ENCODE results near the gene CILP2.

CILP2 gene

GRCh38 chr19:19549804-19550464, 11.9 kb downstream of the CILP2 start:
- no peak for DNase-seq (ENCODE audit: low read depth)
- TF ChIP-seq, protein P1, sequence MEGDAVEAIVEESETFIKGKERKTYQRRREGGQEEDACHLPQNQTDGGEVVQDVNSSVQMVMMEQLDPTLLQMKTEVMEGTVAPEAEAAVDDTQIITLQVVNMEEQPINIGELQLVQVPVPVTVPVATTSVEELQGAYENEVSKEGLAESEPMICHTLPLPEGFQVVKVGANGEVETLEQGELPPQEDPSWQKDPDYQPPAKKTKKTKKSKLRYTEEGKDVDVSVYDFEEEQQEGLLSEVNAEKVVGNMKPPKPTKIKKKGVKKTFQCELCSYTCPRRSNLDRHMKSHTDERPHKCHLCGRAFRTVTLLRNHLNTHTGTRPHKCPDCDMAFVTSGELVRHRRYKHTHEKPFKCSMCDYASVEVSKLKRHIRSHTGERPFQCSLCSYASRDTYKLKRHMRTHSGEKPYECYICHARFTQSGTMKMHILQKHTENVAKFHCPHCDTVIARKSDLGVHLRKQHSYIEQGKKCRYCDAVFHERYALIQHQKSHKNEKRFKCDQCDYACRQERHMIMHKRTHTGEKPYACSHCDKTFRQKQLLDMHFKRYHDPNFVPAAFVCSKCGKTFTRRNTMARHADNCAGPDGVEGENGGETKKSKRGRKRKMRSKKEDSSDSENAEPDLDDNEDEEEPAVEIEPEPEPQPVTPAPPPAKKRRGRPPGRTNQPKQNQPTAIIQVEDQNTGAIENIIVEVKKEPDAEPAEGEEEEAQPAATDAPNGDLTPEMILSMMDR (conservative IDR thresholded peaks at IDR 0.05; ENCODE audit: low read length) = no peak
- H3K4me3 ChIP-seq (ENCODE audit: low read length) = no peak overlapping the region

GRCh38 chr19:19550485-19550929, 12.4 kb downstream of the CILP2 start:
- TF ChIP-seq, protein P1 (conservative IDR thresholded peaks at IDR 0.05; ENCODE audit: low read length) = no peak
- peak; percentile 73 for DNase-seq (ENCODE audit: low read depth)
- no peak overlapping the region for H3K4me3 ChIP-seq (ENCODE audit: low read length)

GRCh38 chr19:19550972-19551852, 13.1 kb downstream of the CILP2 start:
- TF ChIP-seq, protein P1 (conservative IDR thresholded peaks at IDR 0.05; ENCODE audit: low read length) = no peak
- DNase-seq (ENCODE audit: low read depth) = no peak

DNA sequence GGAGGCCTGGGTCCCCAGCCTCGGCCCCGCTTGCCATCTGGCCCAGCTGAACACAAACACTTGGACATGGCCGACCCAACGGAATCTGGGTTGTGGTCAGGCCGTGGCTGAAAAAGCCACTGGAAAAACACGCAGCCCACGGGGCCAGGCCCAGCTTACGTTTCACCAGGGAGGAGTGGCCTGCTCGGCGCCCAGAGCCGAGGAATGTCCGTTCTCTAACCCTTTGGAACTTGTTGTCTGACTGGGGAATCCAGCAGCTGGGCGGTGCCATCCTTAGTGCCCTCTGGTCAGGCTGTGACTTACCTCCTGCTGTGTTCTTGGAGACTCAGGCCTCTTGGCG, 13.8 kb downstream of the CILP2 start:
- no peak overlapping the region for H3K4me3 ChIP-seq (ENCODE audit: low read length)
- TF ChIP-seq, protein P1 (conservative IDR thresholded peaks at IDR 0.05; ENCODE audit: low read length) = no peak
- DNase-seq (ENCODE audit: low read depth) = peak; percentile 57

More at GRCh38 chr19:19550972-19551852, 13.1 kb downstream of the CILP2 start:
- no peak overlapping the region for H3K4me3 ChIP-seq (ENCODE audit: low read length)

GRCh38 chr19:19552798-19553197, 14.7 kb downstream of the CILP2 start:
- DNase-seq (ENCODE audit: low read depth) = peak; percentile 36
- TF ChIP-seq, protein P1 (conservative IDR thresholded peaks at IDR 0.05; ENCODE audit: low read length) = peak; percentile 66
- no peak overlapping the region for H3K4me3 ChIP-seq (ENCODE audit: low read length)

DNA sequence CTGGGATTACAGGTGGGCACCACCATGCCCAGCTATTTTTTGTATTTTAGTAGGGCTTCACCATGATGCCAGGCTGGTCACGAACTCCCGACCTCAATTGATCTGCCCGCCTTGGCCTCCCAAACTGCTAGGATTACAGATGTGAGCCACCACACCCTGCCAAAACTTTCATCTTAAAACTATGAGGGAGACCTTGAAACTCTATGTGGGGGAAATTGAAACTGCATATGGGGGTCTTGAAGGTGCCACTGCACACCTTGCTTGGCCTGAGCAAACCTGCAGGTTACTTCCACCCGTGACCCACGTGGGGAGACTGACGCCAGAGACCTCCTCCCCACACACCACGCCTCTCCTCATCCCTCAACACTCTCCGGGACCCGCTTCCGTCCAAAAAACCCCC, 15.6 kb downstream of the CILP2 start:
- no peak for DNase-seq (ENCODE audit: low read depth)
- TF ChIP-seq, protein P1 (conservative IDR thresholded peaks at IDR 0.05; ENCODE audit: low read length) = no peak
- H3K4me3 ChIP-seq (ENCODE audit: low read length) = no peak overlapping the region

All from AG10803 (cell line).